H1 (cell line): Measurements from ENCODE around the gene TRMT10C. TPM values are rescaled to one million over a fixed set of nuclear protein-coding genes. Genes with fewer than 3 reads are reported as not detected.

Experiments used
- CTCF ChIA-PET: fragments of 300-600 bp; sonication (Branson Sonifier 250); formaldehyde crosslinking; loops from one replicate; lab custom pipeline; 2021; ENCODE audit not compliant: partially characterized antibody; lab: Charles Lee
- POLR2A ChIA-PET: fragments of 300-600 bp; sonication (Branson Sonifier 250); formaldehyde crosslinking; loops from one replicate; lab custom pipeline; 2021; ENCODE audit warnings: inconsistent platforms; ENCODE audit not compliant: partially characterized antibody; lab: Charles Lee
- DNase-seq, 2 experiments: peaks; one replicate each; pipeline versions ENCODE4 v3.0.0 to v3.0.0-alpha.2; 2010 to 2022; ENCODE audit warnings: low spot score in 2 of 2, low read depth in 1 of 2, mixed read lengths in 1 of 2
- FAIRE-seq: peaks from 2 replicates; lab custom pipeline; 2011; peaks lifted over from hg19 to GRCh38; lab: Jason Lieb, UNC
- H2AFZ ChIP-seq: 2 replicates; pipeline ENCODE4 v1.8.1; 2012; ENCODE audit warnings: low read length, inconsistent platforms
- H2AK5ac ChIP-seq: 2 replicates; pipeline ENCODE4 v1.6.1; 2013; ENCODE audit warnings: low read depth, low read length
- H2BK120ac ChIP-seq: replicated peaks from 2 replicates; pipeline ENCODE3; 2013; ENCODE audit warnings: low read depth, low read length, inconsistent platforms
- H2BK12ac ChIP-seq: 2 replicates; pipeline ENCODE4 v1.6.1; 2013; ENCODE audit warnings: low read depth, low read length
- H2BK15ac ChIP-seq: 2 replicates; pipeline ENCODE4 v1.6.1; 2013; ENCODE audit warnings: low read length
- H2BK20ac ChIP-seq: 2 replicates; pipeline ENCODE4 v1.6.1; 2013; ENCODE audit warnings: low read length
- H2BK5ac ChIP-seq: 2 replicates; pipeline ENCODE4 v1.6.1; 2013; ENCODE audit warnings: low read depth, low read length
- H3K14ac ChIP-seq: 2 replicates; pipeline ENCODE4 v1.6.1; 2013; ENCODE audit warnings: inconsistent platforms; ENCODE audit not compliant: insufficient read length
- H3K18ac ChIP-seq: 2 replicates; pipeline ENCODE4 v1.6.1; 2013; ENCODE audit warnings: low read length; ENCODE audit errors: extremely low read depth
- H3K23ac ChIP-seq: 2 replicates; pipeline ENCODE4 v1.6.1; 2013; ENCODE audit warnings: inconsistent platforms; ENCODE audit not compliant: insufficient read length
- H3K23me2 ChIP-seq: 2 replicates; pipeline ENCODE4 v1.6.1; 2013; ENCODE audit warnings: low read depth, low read length
- H3K27ac ChIP-seq: 2 replicates; pipeline ENCODE4 v1.6.1; 2011; ENCODE audit warnings: low read depth, low read length, inconsistent platforms
- H3K27me3 ChIP-seq, 4 experiments: replicated peaks in 1 of 4; 1 replicate in 1 of 4; 2 replicates in 3 of 4; pipeline versions ENCODE4 v1.6.1 to v1.8.1; 2011 to 2013; ENCODE audit warnings: low read length in 3 of 4, mild to moderate bottlenecking in 3 of 4, inconsistent platforms in 2 of 4, mixed read lengths in 2 of 4, moderate library complexity in 1 of 4; ENCODE audit not compliant: control insufficient read depth in 3 of 4, insufficient read depth in 3 of 4; ENCODE audit errors: extremely low read depth in 1 of 4
- H3K36me3 ChIP-seq, 4 experiments: 2 replicates each; pipeline versions ENCODE4 v1.6.1 to v1.8.1; 2011 to 2013; ENCODE audit warnings: mild to moderate bottlenecking in 4 of 4, low read length in 3 of 4, moderate library complexity in 2 of 4, control low read depth in 1 of 4, inconsistent platforms in 1 of 4; ENCODE audit not compliant: insufficient read depth in 4 of 4, control insufficient read depth in 2 of 4
- H3K4ac ChIP-seq: replicated peaks from 2 replicates; pipeline ENCODE3; 2013; ENCODE audit warnings: low read length, low read depth, mixed read lengths, inconsistent platforms; ENCODE audit not compliant: insufficient read length
- H3K4me1 ChIP-seq, 4 experiments: replicated peaks in 1 of 4; 1 replicate in 1 of 4; 2 replicates in 3 of 4; pipeline versions ENCODE4 v1.6.1 to v1.8.1; 2011 to 2013; ENCODE audit warnings: low read length in 3 of 4, inconsistent platforms in 2 of 4, mixed read lengths in 1 of 4; ENCODE audit not compliant: insufficient read depth in 4 of 4, control insufficient read depth in 3 of 4
- H3K4me2 ChIP-seq, 2 experiments: 2 replicates each; pipeline versions ENCODE4 v1.6.1 to v1.8.1; 2011 to 2013; ENCODE audit warnings: low read depth in 2 of 2, low read length in 2 of 2, control low read depth in 1 of 2, inconsistent platforms in 1 of 2, mild to moderate bottlenecking in 1 of 2; ENCODE audit not compliant: insufficient read depth in 1 of 2
- H3K4me3 ChIP-seq, 4 experiments: fragments of 200-600, 300-600 bp in 1 of 4; sonication (generic), shearing (Covaris generic), sonication (Bioruptor Twin) in 1 of 4; 2 replicates each; pipeline versions ENCODE4 v1.5.1 to v1.8.1; 2011 to 2016; ENCODE audit warnings: low read length in 4 of 4, low read depth in 3 of 4, control low read depth in 2 of 4, inconsistent platforms in 2 of 4, mild to moderate bottlenecking in 2 of 4, mixed read lengths in 1 of 4, moderate library complexity in 1 of 4; ENCODE audit not compliant: insufficient read depth in 2 of 4; ENCODE audit errors: extremely low read depth in 1 of 4
- H3K56ac ChIP-seq: replicated peaks from 2 replicates; pipeline ENCODE3; 2013; ENCODE audit warnings: low read depth, mild to moderate bottlenecking, mixed read lengths, low read length, inconsistent platforms; ENCODE audit not compliant: insufficient read length
- H3K79me1 ChIP-seq: 2 replicates; pipeline ENCODE4 v1.6.1; 2013; ENCODE audit warnings: low read depth, low read length, control low read depth
- H3K79me2 ChIP-seq, 2 experiments: 2 replicates each; pipeline versions ENCODE4 v1.6.1 to v1.8.1; 2012 to 2013; ENCODE audit warnings: low read length in 2 of 2, mild to moderate bottlenecking in 2 of 2, inconsistent platforms in 1 of 2; ENCODE audit not compliant: insufficient read depth in 2 of 2, control insufficient read depth in 1 of 2
- H3K9ac ChIP-seq, 4 experiments: replicated peaks in 1 of 4; 1 replicate in 1 of 4; 2 replicates in 3 of 4; pipeline versions ENCODE4 v1.6.1 to v1.8.1; 2011 to 2013; ENCODE audit warnings: low read depth in 3 of 4, low read length in 3 of 4, control low read depth in 2 of 4, mild to moderate bottlenecking in 2 of 4, moderate library complexity in 2 of 4, inconsistent platforms in 1 of 4; ENCODE audit errors: extremely low read depth in 1 of 4
- H3K9me3 ChIP-seq, 2 experiments: 2 replicates each; pipeline versions ENCODE4 v1.6.1 to v1.8.1; 2012 to 2013; ENCODE audit warnings: mild to moderate bottlenecking in 2 of 2, moderate library complexity in 2 of 2, control low read depth in 1 of 2, inconsistent platforms in 1 of 2, low read depth in 1 of 2, low read length in 1 of 2, mixed read lengths in 1 of 2; ENCODE audit not compliant: insufficient read depth in 2 of 2
- H4K20me1 ChIP-seq, 2 experiments: replicated peaks in 1 of 2; 2 replicates each; pipeline versions ENCODE3 to v1.8.1; 2011 to 2013; ENCODE audit warnings: inconsistent platforms in 2 of 2, low read length in 2 of 2, mild to moderate bottlenecking in 1 of 2; ENCODE audit not compliant: insufficient read depth in 2 of 2, control insufficient read depth in 1 of 2
- H4K5ac ChIP-seq: 2 replicates; pipeline ENCODE4 v1.6.1; 2013; ENCODE audit warnings: low read length, low read depth, mixed read lengths, inconsistent platforms; ENCODE audit not compliant: insufficient read length
- H4K8ac ChIP-seq: 2 replicates; pipeline ENCODE4 v1.8.0; 2013; ENCODE audit warnings: mild to moderate bottlenecking, moderate library complexity, low read length, inconsistent platforms; ENCODE audit not compliant: insufficient read depth; ENCODE audit errors: extremely low read depth
- H4K91ac ChIP-seq: replicated peaks from 2 replicates; pipeline ENCODE3; 2013; ENCODE audit warnings: low read length, mixed read lengths, inconsistent platforms; ENCODE audit not compliant: insufficient read length
- BRCA1 ChIP-seq: IDR thresholded peaks from 2 replicates; pipeline ENCODE4 v1.6.1; 2012; ENCODE audit warnings: low read depth, low read length, improper control_type of control experiment
- EP300 ChIP-seq, 2 experiments: IDR thresholded peaks; 1 replicate in 1 of 2; 2 replicates in 1 of 2; pipeline ENCODE4 v1.6.1; 2011 to 2012; ENCODE audit warnings: low read depth in 2 of 2, low read length in 2 of 2, mild to moderate bottlenecking in 2 of 2, borderline replicate concordance in 1 of 2, inconsistent platforms in 1 of 2, moderate library complexity in 1 of 2
- FOSL1 ChIP-seq: IDR thresholded peaks from 2 replicates; pipeline ENCODE4 v1.6.1; 2011; ENCODE audit warnings: mild to moderate bottlenecking, low read depth, low read length, moderate library complexity; ENCODE audit not compliant: insufficient read depth
- SP1 ChIP-seq: IDR thresholded peaks from 2 replicates; pipeline ENCODE4 v1.6.1; 2011; ENCODE audit warnings: low read depth, low read length
- SP4 ChIP-seq: IDR thresholded peaks from 2 replicates; pipeline ENCODE4 v1.6.1; 2012; ENCODE audit warnings: low read length, inconsistent platforms
- TAF7 ChIP-seq: optimal IDR thresholded peaks from 2 replicates; pipeline ENCODE3; 2011; ENCODE audit warnings: low read depth, mild to moderate bottlenecking, inconsistent platforms, low read length, moderate library complexity, borderline replicate concordance
- WGBS, 2 experiments: shearing (Covaris generic) in 1 of 2; methylation state at CpG; one replicate each; pipeline versions ENCODE4 v1.1.6 to v1.1.7; 2013 to 2015; ENCODE audit warnings: low lambda C conversion rate in 2 of 2, mixed read lengths in 2 of 2, inconsistent platforms in 1 of 2, low coverage in 1 of 2, missing lambda C conversion rate in 1 of 2; ENCODE audit not compliant: insufficient replicate concordance in 2 of 2, insufficient coverage in 1 of 2, insufficient read length in 1 of 2; ENCODE audit errors: extremely low coverage in 1 of 2, missing lambda C conversion rate in 1 of 2; 5-methylcytosine and 5-hydroxymethylcytosine counted together
- polyA plus RNA-seq, 7 experiments: library from polyadenylated mRNA; depleted of rRNA in 3 of 7; stranded (reverse) in 5 of 7; unstranded in 2 of 7; fragments of >200 nt in 5 of 7; fragments of 200-250 nt in 2 of 7; gene quantifications; 1 replicate in 5 of 7; 2 replicates in 1 of 7; 4 replicates in 1 of 7; pipeline versions ENCODE4 v1.2.1 to v1.2.3, GENCODE V29; 2011 to 2013; ENCODE audit warnings: missing spikeins in 2 of 7, mixed read lengths in 2 of 7
- total RNA-seq: library from RNA; stranded (reverse); fragmentation: NEBNext Ultra II Directional; extraction: Animal tissue kit (Norgen Biotek cat#: 25700); gene quantifications from 2 replicates; pipeline ENCODE4 v1.2.1, GENCODE V29; 2021
- TF ChIP-seq, protein P1 (sequence below), 3 experiments: IDR thresholded peaks; 1 replicate in 2 of 3; 2 replicates in 1 of 3; pipeline versions ENCODE4 v1.5.1 to v1.6.1; 2011; ENCODE audit warnings: low read length in 3 of 3, mild to moderate bottlenecking in 3 of 3, inconsistent platforms in 2 of 3, low read depth in 1 of 3, moderate library complexity in 1 of 3; ENCODE audit not compliant: insufficient read depth in 1 of 3; ENCODE audit errors: control extremely low read depth in 1 of 3

The TRMT10C gene
- total and polyA plus RNA-seq, 2 of the 8 experiments (the other 6 are each of a cell fraction or from before 2014, with no cell fraction given): 27.4 to 55.9 TPM

DNA sequence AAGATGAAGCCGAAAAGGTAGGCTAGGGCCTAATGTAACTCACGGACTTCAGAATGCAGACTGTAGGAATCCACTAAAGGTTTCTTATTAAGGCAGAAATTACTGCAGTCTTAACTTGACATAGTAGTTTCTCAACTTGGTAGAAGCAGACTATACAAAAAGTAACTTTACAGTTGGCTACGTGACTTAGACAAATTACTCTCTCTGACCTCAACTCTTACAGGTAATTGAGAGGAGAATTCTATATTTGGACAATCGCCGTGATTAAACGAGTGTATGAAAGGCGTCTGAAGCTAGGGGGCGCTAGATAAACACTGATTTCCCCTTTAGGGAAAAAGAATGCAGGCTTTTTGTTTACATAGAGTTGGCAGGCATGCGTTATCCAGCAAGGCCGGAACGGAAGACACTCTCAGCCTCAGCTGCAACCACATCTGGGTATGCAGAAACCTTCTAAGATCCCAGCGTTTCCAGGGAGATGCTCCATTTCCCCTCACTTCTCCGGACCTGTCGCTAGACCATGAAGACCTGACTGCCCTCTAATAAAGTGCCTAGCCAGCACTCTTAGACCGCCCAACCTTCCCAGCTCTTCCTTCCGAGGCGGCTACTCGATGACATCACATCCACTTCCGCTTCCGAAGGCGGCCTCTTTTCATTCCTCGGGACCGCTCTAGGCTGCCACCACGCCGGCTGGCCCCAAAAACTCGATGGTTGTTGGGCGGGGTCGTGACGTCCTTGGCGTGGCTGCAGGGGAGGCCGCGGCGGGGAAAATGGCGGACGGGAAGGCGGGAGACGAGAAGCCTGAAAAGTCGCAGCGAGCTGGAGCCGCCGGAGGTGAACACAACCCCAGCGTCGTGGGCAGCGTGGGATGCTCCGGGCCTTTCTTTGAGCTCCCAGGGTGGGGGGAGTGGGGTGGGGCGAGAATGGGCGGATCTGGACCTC is 12.1 kb downstream of the TRMT10C start, which contains the start of gene PCNP:
Gene PCNP, plus strand, starts transcription at position 732 of the 939 bp plus-strand sequence. Its CDS starts 36 bp downstream, at position 768.
- Histone ChIP-seq H3K36me3 (peaks cover 0 to 9% (median 0%) of the 10 kb centered on the region in 4 experiments; a peak in 1 of 8 replicates), H3K27me3 (no peaks in the 10 kb centered on the region; a peak in 1 of 7 replicates), H4K5ac (peak within 1 kb of the TSS; percentile 97), H2BK15ac (no peak within 1 kb of the TSS), H3K4me2 (peak within 1 kb of the TSS; percentile 86 to 87), H3K14ac (no peak within 1 kb of the TSS), H2BK12ac (peak within 1 kb of the TSS; percentile 93; the same call in 1 of the 2 replicates), H3K18ac (peak within 1 kb of the TSS; percentile 88), H3K4ac (peak within 1 kb of the TSS; percentile 16), H3K9ac (peak within 1 kb of the TSS; percentile 96 to 99 (median 98)), H3K56ac (peak within 1 kb of the TSS; percentile 67), H4K8ac (peak within 1 kb of the TSS; percentile 99), H3K23me2 (peaks cover 4% of the 10 kb centered on the region), H2BK120ac (no peak within 1 kb of the TSS), H3K4me1 (peaks cover 0 to 3% (median 0%) of the 10 kb centered on the region in 4 experiments; a peak in 2 of 7 replicates), H2BK5ac (peak within 1 kb of the TSS; percentile 98), H2AK5ac (no peak within 1 kb of the TSS; the same call in 1 of the 2 replicates), H4K20me1 (peaks cover 0 to 2% of the 10 kb centered on the region in 2 experiments), H4K91ac (peak within 1 kb of the TSS; percentile 90), H3K9me3 (no peaks in the 10 kb centered on the region), H2BK20ac (no peak within 1 kb of the TSS), H2AFZ (peak within 1 kb of the TSS; percentile 89; the same call in 1 of the 2 replicates), H3K4me3 (peak within 1 kb of the TSS; percentile 82 to 98 (median 91)), H3K23ac (no peak within 1 kb of the TSS), H3K27ac (peak within 1 kb of the TSS; percentile 96), H3K79me2 (peaks cover 6 to 44% of the 10 kb centered on the region in 2 experiments), H3K79me1 (no peaks in the 10 kb centered on the region)
- 4% methylated on average over 41 of the region's 47 CpGs; no CpG with 5 or more reads in 1 of the 2 experiments for WGBS, 2 experiments
- DNase-seq (peak; percentile 90 to 98), FAIRE-seq (peak; percentile 69)
- ChIA-PET POLR2A (interaction anchor here (0.5 to 5.9 kb wide), 26 partner anchors 9 to 647 kb away, joined by 3 to 60 read pairs (median 6); partner anchors contain the start of genes CEP97, RPL24, SENP7 and TRMT10C), CTCF (interaction anchor here (0.6 to 2.7 kb wide), 22 partner anchors 9 to 1582 kb away, joined by 3 to 13 read pairs (median 4); partner anchors contain the start of gene TRMT10C)
- TF ChIP-seq BRCA1 (no peak), TAF7 (peak; percentile 95), SP1 (peak; percentile 26; the same call in 1 of the 2 replicates), EP300 (IDR thresholded peaks at IDR 0.05; ENCODE audit: borderline replicate concordance in 1 of 2, low read depth in 2 of 2, low read length in 2 of 2) (peak in 1 of 2 experiments; percentile 53; a peak in 1 of 3 replicates), SP4 (0 out of 2 replicates have a peak, but pooled peaks have one; percentile 24), FOSL1 (no peak)
- TF ChIP-seq, protein P1, sequence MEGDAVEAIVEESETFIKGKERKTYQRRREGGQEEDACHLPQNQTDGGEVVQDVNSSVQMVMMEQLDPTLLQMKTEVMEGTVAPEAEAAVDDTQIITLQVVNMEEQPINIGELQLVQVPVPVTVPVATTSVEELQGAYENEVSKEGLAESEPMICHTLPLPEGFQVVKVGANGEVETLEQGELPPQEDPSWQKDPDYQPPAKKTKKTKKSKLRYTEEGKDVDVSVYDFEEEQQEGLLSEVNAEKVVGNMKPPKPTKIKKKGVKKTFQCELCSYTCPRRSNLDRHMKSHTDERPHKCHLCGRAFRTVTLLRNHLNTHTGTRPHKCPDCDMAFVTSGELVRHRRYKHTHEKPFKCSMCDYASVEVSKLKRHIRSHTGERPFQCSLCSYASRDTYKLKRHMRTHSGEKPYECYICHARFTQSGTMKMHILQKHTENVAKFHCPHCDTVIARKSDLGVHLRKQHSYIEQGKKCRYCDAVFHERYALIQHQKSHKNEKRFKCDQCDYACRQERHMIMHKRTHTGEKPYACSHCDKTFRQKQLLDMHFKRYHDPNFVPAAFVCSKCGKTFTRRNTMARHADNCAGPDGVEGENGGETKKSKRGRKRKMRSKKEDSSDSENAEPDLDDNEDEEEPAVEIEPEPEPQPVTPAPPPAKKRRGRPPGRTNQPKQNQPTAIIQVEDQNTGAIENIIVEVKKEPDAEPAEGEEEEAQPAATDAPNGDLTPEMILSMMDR (IDR thresholded peaks at IDR 0.05; ENCODE audit: control extremely low read depth in 1 of 3, insufficient read depth in 1 of 3, low read depth in 1 of 3, low read length in 3 of 3): peak in 2 of 3 experiments; percentile 58 to 80; a peak in 3 of 4 replicates
